Activated T-cell treated with anti-CD3 and anti-CD28 coated beads, Interleukin-2, amount 50 U/mL, for 24 hours (primary cell): ENCODE measurements around the gene KDF1.

ENCODE experiments used
- DNase-seq: peaks from one replicate; pipeline ENCODE4 v3.0.0-alpha.2; 2020
- H3K27ac Mint-ChIP-seq: 2 replicates; pipeline ENCODE4 v1.8.0; 2020; ENCODE audit warnings: mild to moderate bottlenecking, mixed read lengths
- H3K27me3 Mint-ChIP-seq: 2 replicates; pipeline ENCODE4 v1.8.0; 2020; ENCODE audit warnings: mixed read lengths
- H3K36me3 Mint-ChIP-seq: 2 replicates; pipeline ENCODE4 v1.8.0; 2020; ENCODE audit warnings: low read depth, mixed read lengths
- H3K4me1 Mint-ChIP-seq: 2 replicates; pipeline ENCODE4 v1.8.0; 2020; ENCODE audit warnings: low read depth, mixed read lengths
- H3K4me3 Mint-ChIP-seq: 2 replicates; pipeline ENCODE4 v1.8.0; 2020; ENCODE audit warnings: mild to moderate bottlenecking, moderate library complexity, mixed read lengths
- H3K9me3 Mint-ChIP-seq: 2 replicates; pipeline ENCODE4 v1.8.0; 2020; ENCODE audit warnings: mixed read lengths

Gene KDF1

GRCh38 chr1:26923711-26924110 lies 36.6 kb downstream of the KDF1 start:
- Mint-ChIP-seq H3K4me1 (peaks cover 44% of the 10 kb centered on the region), H3K27ac (peak overlapping the region; percentile 98), H3K4me3 (peak overlapping the region; percentile 94), H3K36me3 (peaks cover 69% of the 10 kb centered on the region), H3K9me3 (no peaks in the 10 kb centered on the region), H3K27me3 (no peaks in the 10 kb centered on the region)
- DNase-seq = no peak

- Mint-ChIP-seq H3K27me3 (no peaks in the 10 kb centered on the region), H3K4me1 (peaks cover 41% of the 10 kb centered on the region), H3K4me3 (peak overlapping the region; percentile 94), H3K9me3 (no peaks in the 10 kb centered on the region), H3K27ac (peak overlapping the region; percentile 98), H3K36me3 (peaks cover 61% of the 10 kb centered on the region)
- DNase-seq = no peak
Observed at GRCh38 chr1:26922901-26923300, 37.4 kb downstream of the KDF1 start.

- peaks cover 41% of the 10 kb centered on the region for H3K4me1 Mint-ChIP-seq
- no peaks in the 10 kb centered on the region for H3K27me3 Mint-ChIP-seq
- H3K4me3 Mint-ChIP-seq = peak overlapping the region; percentile 94
- H3K36me3 Mint-ChIP-seq = peaks cover 55% of the 10 kb centered on the region
- no peaks in the 10 kb centered on the region for H3K9me3 Mint-ChIP-seq
- DNase-seq = no peak
- peak overlapping the region; percentile 98 for H3K27ac Mint-ChIP-seq
Observed at GRCh38 chr1:26922431-26922729, 37.9 kb downstream of the KDF1 start.

GRCh38 chr1:26921540-26922430 lies 38.5 kb downstream of the KDF1 start, which contains the start of gene NUDC:
NUDC (plus strand) TSS chr1:26921743; CDS start chr1:26921849, 106 bp downstream.
- Mint-ChIP-seq H3K36me3 (peaks cover 50% of the 10 kb centered on the region), H3K27ac (peak within 1 kb of the TSS; percentile 98), H3K27me3 (no peaks in the 10 kb centered on the region), H3K9me3 (no peaks in the 10 kb centered on the region), H3K4me1 (peaks cover 38% of the 10 kb centered on the region), H3K4me3 (peak within 1 kb of the TSS; percentile 94)
- DNase-seq = peak; percentile 95

GRCh38 chr1:26921126-26921539 lies 39.1 kb downstream of the KDF1 start:
- Mint-ChIP-seq H3K27me3 (no peaks in the 10 kb centered on the region), H3K36me3 (peaks cover 43% of the 10 kb centered on the region), H3K9me3 (no peaks in the 10 kb centered on the region), H3K4me3 (peak overlapping the region; percentile 94), H3K4me1 (peaks cover 35% of the 10 kb centered on the region), H3K27ac (peak overlapping the region; percentile 98)
- no peak for DNase-seq

- Mint-ChIP-seq H3K9me3 (no peaks in the 10 kb centered on the region), H3K36me3 (no peaks in the 10 kb centered on the region), H3K27me3 (no peaks in the 10 kb centered on the region), H3K4me3 (no peak overlapping the region), H3K27ac (no peak overlapping the region), H3K4me1 (peaks cover under 1% of the 10 kb centered on the region)
- DNase-seq = no peak
Observed at GRCh38 chr1:26915204-26915842, 44.9 kb downstream of the KDF1 start.

- Mint-ChIP-seq H3K27ac (no peak within 1 kb of the TSS), H3K36me3 (no peaks in the 10 kb centered on the region), H3K9me3 (no peaks in the 10 kb centered on the region), H3K27me3 (no peaks in the 10 kb centered on the region), H3K4me1 (no peaks in the 10 kb centered on the region), H3K4me3 (no peak within 1 kb of the TSS)
- DNase-seq = no peak
Observed at GRCh38 chr1:26913754-26914619, 46.3 kb downstream of the KDF1 start, which contains the start of gene NR0B2. NR0B2 (minus strand) TSS chr1:26913975; CDS start chr1:26913940, 35 bp downstream.

- no peak for DNase-seq
- Mint-ChIP-seq H3K9me3 (no peaks in the 10 kb centered on the region), H3K4me1 (no peaks in the 10 kb centered on the region), H3K27ac (no peak overlapping the region), H3K4me3 (no peak overlapping the region), H3K27me3 (no peaks in the 10 kb centered on the region), H3K36me3 (no peaks in the 10 kb centered on the region)
Observed at GRCh38 chr1:26913389-26913753, 46.9 kb downstream of the KDF1 start.

- Mint-ChIP-seq H3K9me3 (no peaks in the 10 kb centered on the region), H3K36me3 (no peaks in the 10 kb centered on the region), H3K27me3 (no peaks in the 10 kb centered on the region), H3K4me1 (no peaks in the 10 kb centered on the region), H3K4me3 (no peak overlapping the region), H3K27ac (no peak overlapping the region)
- no peak for DNase-seq
Observed at GRCh38 chr1:26912147-26912490, 48.1 kb downstream of the KDF1 start.

GRCh38 chr1:26911399-26912146 lies 48.7 kb downstream of the KDF1 start:
- Mint-ChIP-seq H3K36me3 (no peaks in the 10 kb centered on the region), H3K27ac (no peak overlapping the region), H3K4me1 (no peaks in the 10 kb centered on the region), H3K4me3 (no peak overlapping the region), H3K9me3 (no peaks in the 10 kb centered on the region), H3K27me3 (no peaks in the 10 kb centered on the region)
- DNase-seq = no peak

GRCh38 chr1:26910343-26911160 lies 49.7 kb downstream of the KDF1 start:
- Mint-ChIP-seq H3K4me3 (no peak overlapping the region), H3K4me1 (no peaks in the 10 kb centered on the region), H3K36me3 (no peaks in the 10 kb centered on the region), H3K9me3 (no peaks in the 10 kb centered on the region), H3K27ac (no peak overlapping the region), H3K27me3 (no peaks in the 10 kb centered on the region)
- DNase-seq = no peak

- Mint-ChIP-seq H3K36me3 (no peaks in the 10 kb centered on the region), H3K4me3 (no peak overlapping the region), H3K27me3 (no peaks in the 10 kb centered on the region), H3K27ac (no peak overlapping the region), H3K9me3 (no peaks in the 10 kb centered on the region), H3K4me1 (no peaks in the 10 kb centered on the region)
- no peak for DNase-seq
Observed at GRCh38 chr1:26909951-26910342, 50.3 kb downstream of the KDF1 start.

- Mint-ChIP-seq H3K4me3 (no peak overlapping the region), H3K4me1 (peaks cover 2% of the 10 kb centered on the region), H3K27ac (no peak overlapping the region), H3K27me3 (no peaks in the 10 kb centered on the region), H3K9me3 (no peaks in the 10 kb centered on the region), H3K36me3 (no peaks in the 10 kb centered on the region)
- no peak for DNase-seq
Observed at GRCh38 chr1:26907071-26907917, 53.0 kb downstream of the KDF1 start.
